Hematopoietic multipotent progenitor cell treated with erythropoietin and hydrocortisone succinate and interleukin-3 and kit ligand, for 8 days (in vitro differentiated cells): ENCODE data around the gene FAM13B.
A peak's percentile ranks its signal among the peaks of the same experiment; 100 is the strongest.
"Not testable (repeated sequence)": the region's sequence is repeated elsewhere in the genome, so short reads cannot be mapped to it uniquely, and the experiment has no call there.

Experiments
- DNase-seq: peaks from one replicate; pipeline ENCODE4 v3.0.0-alpha.2; 2015

The FAM13B gene

DNA sequence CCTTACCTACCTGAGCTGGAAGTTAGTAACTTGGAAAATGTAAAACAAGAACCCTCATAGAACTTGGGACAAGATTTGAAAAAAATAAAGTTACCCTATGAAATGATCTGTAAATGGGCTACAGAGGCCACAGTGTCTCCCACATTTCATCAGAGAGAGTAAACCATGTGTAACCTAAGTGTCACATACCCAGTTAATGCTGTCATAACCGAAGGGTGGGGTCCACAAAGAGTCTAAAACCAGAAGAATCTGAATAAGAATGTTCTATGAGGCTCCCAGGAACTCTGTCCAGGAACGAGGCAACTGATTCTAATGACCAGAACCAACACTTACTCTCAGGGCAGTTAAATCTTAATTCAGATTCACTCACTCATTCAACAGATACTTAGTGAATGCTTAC lies 1.0 kb upstream of the FAM13B start:
- DNase-seq, result no peak

GRCh38 chr5:138033386-138033808 lies 518 bp upstream of the FAM13B start:
- DNase-seq, result no peak

DNA sequence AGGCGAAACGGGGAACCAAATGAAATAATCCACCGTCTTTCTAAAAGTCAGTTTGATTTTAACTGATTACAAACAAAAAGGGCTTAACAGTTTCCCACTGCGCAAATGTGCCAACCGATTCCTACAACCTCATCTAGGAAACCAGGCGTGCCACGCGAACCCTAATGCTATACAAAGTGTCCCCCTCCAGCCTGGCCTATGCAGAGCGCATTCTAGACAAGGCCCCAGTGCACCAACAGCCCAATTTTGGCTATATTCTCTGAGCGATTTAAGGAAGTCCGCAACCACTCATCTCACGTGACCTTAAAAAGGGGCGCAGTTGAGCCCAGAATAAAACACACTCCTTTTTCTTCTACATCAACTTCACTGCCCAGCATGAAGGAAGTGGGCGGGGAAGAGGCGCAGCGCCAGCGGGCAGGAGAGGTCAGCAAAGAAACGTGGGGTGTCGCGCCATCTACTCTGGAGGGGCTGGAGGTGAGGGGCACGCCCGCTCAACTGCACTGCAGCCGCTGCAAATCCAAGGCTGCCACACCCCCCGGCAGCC lies 779 bp downstream of the FAM13B start:
- DNase-seq, result peak; percentile 89

- no peak for DNase-seq
These were observed 2.9 kb downstream of the FAM13B start for GRCh38 chr5:138029944-138030343.

GRCh38 chr5:138029501-138029900 lies 3.4 kb downstream of the FAM13B start:
- no peak for DNase-seq

- no peak for DNase-seq
These were observed 3.9 kb downstream of the FAM13B start for GRCh38 chr5:138028971-138029365.

DNA sequence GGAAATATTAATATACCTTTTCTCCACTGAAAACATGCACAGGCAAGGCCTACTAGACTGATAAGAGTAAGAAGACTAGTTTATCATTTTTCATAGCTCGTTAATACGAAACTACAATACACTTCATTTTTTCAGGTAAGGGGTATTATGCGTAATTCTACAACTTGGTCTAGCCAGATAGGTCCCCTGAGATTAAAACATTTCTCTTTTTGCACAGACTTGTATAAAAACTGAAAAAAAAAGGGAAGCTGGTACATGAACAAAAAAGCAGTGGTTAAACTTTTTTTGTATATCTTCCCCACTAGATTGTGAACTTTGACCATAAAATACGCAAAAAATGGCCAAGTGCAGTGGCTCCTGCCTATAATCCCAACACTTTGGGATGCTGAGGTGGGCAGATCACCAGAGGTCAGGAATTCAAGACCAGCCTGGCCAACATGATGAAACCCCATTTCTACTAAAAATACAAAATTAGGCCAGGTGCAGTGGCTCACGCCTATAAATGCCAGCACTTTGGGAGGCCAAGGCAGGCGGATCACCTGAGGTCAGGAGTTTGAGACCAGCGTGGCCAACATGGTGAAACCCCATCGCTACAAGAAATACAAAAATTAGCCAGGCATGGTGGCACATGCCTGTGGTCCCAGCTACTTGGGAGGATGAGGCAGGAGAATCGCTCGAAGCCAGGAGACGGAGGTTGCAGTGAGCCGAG lies 4.5 kb downstream of the FAM13B start:
- not testable (repeated sequence) for DNase-seq

DNA sequence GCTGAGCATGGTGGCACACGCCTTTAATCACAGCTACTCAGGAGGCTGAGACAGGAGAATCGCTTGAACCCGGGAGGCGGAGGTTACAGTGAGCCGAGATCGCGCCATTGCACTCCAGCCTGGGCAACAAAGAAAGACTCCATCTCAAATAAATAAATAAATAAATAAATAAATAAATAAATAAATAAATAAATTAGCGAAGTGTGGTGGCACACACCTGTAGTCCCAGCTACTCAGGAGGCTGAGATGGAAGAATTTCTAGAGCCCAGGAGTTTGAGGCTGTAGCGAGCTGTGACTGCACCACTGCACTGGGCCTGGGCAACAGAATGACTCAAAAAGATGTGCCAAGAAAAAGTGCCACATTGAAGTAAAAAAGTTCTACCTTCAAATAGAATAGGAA lies 6.1 kb downstream of the FAM13B start:
- not testable (repeated sequence) for DNase-seq

- DNase-seq, result no peak
These were observed 7.6 kb downstream of the FAM13B start for GRCh38 chr5:138025285-138025684.

DNA sequence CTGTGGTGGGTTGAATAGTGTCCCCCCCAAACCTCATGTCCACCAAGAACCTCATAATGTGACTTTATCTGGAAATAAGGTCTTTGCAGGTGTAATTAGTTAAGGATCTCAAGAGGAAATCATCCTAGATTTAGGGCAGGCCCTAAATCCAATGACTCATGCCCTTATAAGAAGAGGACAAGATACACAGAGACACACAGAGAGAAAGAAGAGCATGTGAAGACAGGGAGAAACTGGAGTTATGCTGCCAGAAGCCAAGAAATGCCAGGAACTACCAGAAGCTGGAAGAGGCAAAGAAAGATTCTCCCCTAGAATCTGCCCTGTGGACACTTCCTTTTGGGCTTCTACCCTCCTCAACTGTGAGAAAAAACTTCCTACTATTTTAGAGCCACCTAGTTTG lies 8.8 kb downstream of the FAM13B start:
- no peak for DNase-seq

GRCh38 chr5:138022912-138023311 lies 10.0 kb downstream of the FAM13B start:
- DNase-seq, result no peak

GRCh38 chr5:138021771-138022170 lies 11.1 kb downstream of the FAM13B start:
- DNase-seq, result no peak

- no peak for DNase-seq
These were observed 14.0 kb downstream of the FAM13B start for GRCh38 chr5:138018849-138019248.

- DNase-seq, result no peak
These were observed 17.0 kb downstream of the FAM13B start for GRCh38 chr5:138015916-138016315.

DNA sequence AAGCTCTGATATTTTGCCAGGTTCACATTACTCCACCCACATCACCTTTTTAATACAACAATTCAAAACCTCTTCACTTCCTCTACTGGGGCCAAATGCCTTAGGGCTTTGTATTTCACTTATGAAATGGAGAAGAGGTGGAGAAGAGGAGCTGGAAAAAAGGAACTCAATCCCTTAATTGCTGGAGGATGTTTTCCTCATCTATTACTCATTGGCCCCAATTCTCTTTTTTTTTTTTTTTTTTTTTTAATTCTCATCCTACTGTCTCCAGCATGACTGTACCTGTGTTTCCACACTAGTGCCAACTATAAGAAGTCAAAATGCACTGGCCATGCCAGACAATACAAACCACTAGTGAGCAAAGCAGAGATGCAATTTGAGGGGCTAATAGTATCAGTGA lies 20.9 kb downstream of the FAM13B start:
- no peak for DNase-seq

DNA sequence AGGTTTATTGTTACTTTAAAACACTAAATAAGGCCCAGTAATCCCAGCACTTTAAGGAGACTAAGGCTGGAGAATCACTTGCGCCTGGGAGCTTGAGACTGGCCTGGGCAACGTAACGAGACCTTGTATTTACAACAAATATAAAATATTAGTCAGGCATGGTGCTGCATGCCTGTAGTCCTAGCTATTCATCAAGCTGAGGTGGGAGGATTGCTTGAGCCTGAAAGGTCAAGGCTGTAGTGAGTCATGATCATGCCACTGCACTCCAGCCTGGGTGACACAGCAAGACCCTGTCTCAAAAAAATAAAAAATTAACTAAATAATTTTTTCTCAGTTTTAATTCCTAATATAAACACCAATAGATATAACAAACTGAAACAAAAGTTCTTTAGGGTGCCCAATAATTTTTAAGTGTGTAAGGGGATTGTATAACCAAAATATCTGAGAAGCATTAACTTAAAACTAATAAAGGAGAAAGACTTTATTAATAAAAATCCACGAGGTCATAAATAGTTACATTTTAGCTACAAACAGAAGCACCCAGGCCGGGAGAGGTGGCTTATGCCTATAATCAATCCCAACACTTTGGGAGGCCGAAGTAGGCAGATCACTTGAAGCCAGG lies 32.7 kb downstream of the FAM13B start:
- peak; percentile 24 for DNase-seq

DNA sequence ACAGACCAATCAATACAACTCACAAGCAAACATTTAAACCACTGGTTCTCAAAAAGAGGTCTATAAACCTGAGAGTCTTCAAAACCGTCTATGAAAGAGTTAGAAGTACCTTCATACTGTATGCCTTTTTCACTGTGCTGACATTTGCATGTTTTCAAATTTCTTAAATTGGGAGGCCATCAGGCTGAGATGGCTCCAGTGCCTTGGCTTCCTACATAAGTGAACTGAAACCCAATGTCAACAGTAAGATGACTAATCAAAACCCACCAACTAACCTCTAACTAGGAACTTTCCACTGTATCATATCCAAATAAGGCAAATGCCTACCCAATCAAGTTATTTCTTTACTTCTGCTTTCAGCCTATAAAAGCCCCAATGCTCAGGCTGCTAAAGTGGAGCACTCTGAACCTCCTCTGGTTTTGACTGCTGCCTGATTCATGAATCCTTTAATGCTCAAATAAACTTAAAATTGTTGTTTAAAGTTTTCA lies 35.1 kb downstream of the FAM13B start:
- DNase-seq, result peak; percentile 24

DNA sequence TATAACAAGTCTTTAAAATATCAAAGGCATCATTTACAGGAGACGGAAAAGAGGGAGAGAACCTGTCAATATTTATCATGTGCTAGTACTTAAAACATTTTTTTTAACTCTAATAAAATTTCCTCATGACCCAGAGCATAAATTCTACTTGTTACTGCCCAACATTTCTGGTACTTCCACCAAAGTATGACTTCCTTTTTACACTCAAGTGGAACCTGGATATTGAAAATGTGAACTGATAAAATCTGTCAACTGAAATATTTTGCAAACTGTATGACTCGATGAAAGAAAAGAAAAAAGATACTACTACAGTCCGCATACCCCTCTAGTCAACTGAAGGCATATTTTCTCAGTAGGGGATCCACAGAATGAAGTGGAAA lies 37.1 kb downstream of the FAM13B start:
- DNase-seq, result peak; percentile 26

DNA sequence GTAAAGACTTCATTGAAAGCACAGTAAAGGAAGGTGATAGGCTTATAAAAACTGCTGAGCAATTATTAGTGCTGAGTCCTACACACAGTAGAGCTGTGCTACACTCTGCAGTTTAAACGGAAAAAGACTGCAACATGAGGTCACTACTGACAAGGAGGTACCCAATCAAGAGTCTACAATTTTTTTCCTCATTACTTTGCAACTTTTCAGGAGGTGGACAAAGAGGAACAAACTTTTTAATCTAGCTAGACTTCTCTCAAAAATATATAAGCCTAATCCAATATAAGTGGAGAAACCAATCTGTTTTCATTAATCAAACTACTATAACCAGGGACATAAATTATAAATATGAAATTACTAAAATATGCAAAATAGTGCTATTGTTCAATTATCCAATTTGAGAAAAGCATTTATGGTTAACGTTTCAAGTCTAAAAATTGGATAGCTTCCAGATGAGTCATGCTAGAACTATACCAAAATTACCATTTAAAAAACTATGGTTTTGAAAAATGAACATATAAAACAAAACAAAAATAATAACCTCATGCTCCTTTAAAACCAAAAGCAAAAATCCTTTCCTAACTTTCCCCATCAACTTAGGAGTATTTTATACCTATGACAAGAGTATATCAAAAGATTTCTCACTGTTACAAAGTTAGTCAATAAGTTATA lies 37.7 kb downstream of the FAM13B start:
- peak; percentile 83 for DNase-seq

GRCh38 chr5:137994556-137994955 lies 38.3 kb downstream of the FAM13B start:
- no peak for DNase-seq

DNA sequence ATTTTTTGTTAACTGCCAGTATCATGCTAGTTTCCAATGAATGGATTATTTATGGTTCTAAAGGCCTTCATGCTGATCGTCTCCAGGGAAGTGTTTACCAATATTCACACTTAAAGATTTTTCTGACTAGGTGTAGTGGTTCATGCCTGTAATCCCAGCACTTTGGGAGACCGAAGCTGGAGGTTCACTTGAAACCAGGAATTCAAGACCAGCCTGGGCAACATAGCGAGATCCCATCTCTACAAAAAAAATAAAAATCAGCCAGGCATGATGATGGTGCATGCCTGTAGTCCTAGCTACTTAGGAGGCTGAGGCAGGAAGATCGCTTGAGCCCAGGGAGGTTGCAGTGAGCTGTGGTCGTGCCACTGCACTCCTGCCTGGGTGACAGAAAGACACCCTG lies 43.5 kb downstream of the FAM13B start:
- no peak for DNase-seq

DNA sequence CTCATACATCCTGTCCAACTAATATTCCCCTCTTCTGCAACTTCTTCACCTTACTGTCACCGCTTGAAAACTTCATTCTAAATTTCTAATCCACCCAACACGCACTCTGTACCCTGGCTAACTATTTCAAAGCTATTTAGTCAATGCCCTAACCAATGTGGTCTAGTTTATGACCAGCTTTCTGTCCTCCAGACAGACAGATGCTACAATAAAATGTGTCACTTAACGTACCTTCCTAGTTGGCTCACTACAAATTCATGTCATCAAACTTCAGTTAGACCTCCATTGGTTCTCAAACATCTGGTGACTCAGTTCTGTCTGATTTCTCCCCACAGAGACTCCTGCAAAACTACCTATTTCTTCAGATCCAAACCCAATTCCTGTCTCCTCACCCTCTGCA lies 57.7 kb downstream of the FAM13B start:
- DNase-seq, result no peak

- DNase-seq, result not testable (repeated sequence)
These were observed 62.5 kb downstream of the FAM13B start for GRCh38 chr5:137970384-137970783.

DNA sequence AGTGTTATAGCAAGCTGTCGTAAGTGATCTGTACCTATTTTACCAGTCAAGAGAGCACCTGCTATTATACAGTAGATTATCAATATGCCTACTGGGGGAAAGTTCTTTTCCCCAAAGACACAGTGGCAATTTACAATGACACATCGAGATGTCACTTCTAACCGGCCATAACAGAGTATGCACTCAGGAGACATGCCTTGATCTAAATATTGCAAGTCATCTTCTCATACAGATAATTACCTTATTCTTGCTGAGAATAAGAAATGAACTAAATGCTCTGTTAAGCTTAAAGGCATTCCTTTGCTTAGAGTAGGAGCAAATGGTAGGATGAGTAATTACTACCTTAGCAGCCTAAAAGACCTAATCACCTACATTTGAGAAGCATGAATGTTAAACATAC lies 72.1 kb downstream of the FAM13B start:
- DNase-seq, result no peak
